ENCODE measurements around the gene SFXN1. TPM values are rescaled to one million over a fixed set of nuclear protein-coding genes. Genes with fewer than 3 reads are reported as not detected.
A peak's percentile ranks its signal among the peaks of the same experiment; 100 is the strongest.

The SFXN1 gene
- total RNA-seq, 1 experiment from 2014 or later = 187 TPM

DNA sequence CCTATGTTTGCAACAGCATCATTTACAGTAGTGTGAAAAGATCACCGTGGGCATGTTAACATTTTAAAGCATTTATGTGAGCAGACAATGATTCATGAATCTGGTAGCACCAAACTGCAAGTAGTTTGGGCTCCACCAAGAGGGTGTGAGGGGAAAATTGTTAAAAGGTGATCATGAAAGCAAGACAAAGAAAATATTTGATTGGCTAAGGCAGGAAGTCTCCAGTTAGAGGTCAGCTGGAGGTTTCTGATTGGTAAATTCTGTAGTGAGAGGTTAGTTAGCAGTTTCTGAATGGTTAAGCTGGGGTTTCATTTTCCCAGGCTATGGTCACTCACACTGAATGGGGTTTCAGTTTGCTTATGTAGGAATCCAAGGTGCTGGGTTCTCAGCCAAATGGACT lies 20.9 kb upstream of the SFXN1 start:
- H3K4me3 ChIP-seq = no peak overlapping the region
- H3K27me3 ChIP-seq = no peaks in the 10 kb centered on the region
- H3K4me1 ChIP-seq = peaks cover 18% of the 10 kb centered on the region
- no peaks in the 10 kb centered on the region; the same call in 1 of the 2 replicates for H3K9me3 ChIP-seq (replicated peaks)
- no peak overlapping the region for H3K27ac ChIP-seq
- no peaks in the 10 kb centered on the region for H3K36me3 ChIP-seq
- peak; percentile 43 to 71 for DNase-seq

DNA sequence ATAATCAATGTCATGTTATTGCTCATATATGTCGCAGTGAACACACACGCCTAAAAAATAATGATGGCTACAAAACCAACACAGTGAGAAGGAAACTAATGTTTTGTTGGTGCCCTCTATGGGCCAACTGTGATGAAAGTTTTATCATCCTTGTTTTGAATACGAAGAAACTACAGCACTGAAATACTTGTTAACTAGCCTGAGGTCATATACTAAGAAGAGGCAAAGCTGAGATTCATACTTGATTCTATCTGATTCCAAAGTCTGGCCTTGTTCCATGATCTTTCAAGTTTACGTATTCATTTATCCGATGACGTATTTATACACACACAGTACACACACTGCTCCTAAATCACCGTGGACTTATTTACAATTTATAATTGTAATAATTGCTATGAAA lies 18.2 kb upstream of the SFXN1 start:
- Histone ChIP-seq H3K27me3 (no peaks in the 10 kb centered on the region), H3K27ac (no peak overlapping the region), H3K36me3 (no peaks in the 10 kb centered on the region), H3K4me3 (no peak overlapping the region), H3K4me1 (peaks cover 18% of the 10 kb centered on the region), H3K9me3 (replicated peaks) (no peaks in the 10 kb centered on the region; the same call in 1 of the 2 replicates)
- peak in 1 of 2 experiments; percentile 80 for DNase-seq

DNA sequence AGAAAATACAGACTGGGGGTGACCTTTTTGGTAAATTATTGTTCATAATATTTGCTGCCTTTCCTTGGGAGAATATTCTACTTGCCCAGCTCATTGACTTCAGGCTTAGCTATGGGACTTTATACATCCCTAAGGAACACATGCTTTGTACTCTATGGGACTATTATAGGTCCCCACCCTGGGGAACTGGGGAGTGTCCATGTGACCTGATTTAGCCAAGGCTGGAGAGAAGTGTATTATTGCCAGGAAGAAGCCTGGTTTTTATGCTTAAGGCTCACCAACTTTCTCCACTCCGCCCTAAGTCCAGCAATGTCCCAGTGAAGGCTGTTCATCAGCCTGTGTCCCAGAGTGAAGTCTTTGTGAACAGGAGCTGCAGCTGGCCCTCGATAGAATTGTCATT lies 17.8 kb upstream of the SFXN1 start:
- Histone ChIP-seq H3K27me3 (no peaks in the 10 kb centered on the region), H3K27ac (no peak overlapping the region), H3K9me3 (replicated peaks) (no peaks in the 10 kb centered on the region), H3K4me1 (peaks cover 18% of the 10 kb centered on the region), H3K36me3 (no peaks in the 10 kb centered on the region), H3K4me3 (no peak overlapping the region)
- no peak for DNase-seq

DNA sequence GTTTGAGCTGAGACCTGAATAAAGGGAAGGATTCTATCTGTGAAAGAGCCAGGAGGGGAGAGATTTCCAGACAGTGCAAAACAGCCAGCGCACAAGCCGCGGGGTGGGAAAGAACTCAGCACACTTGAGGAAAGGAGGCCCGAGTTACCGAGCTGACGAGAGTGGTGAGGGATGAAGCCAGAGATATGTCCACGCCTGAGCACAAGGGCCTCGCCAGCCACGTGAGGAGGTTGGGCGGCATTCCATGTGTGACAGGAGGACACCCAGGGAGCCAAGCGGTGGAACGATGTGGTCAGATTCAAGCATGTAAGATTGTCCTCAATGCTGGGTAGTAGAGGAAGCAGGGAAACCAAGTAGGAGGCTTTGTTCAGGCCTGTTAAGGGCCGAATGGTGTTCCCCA lies 17.0 kb upstream of the SFXN1 start:
- H3K4me3 ChIP-seq = no peak overlapping the region

DNA sequence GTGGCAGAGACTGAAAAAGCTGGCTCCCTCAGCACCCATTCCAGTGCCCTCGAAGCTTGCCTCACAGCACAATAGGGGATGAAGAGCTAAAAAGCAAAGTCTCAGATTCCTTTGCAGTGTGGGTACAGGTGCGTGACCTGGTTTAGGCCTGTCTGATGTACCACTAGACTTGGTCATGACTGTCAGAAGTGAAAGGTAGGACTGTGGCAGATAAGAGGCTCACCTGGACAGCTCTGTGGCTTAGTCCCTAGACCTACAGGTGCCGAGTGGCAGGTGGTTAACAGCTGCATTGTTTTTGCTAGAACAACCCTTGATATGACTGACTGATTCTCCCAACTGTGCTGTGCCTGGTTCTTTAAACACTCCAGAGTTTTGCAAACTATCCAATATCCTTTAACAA lies 14.7 kb upstream of the SFXN1 start:
- H3K27ac ChIP-seq = no peak overlapping the region
- no peaks in the 10 kb centered on the region for H3K9me3 ChIP-seq (replicated peaks)
- H3K36me3 ChIP-seq = no peaks in the 10 kb centered on the region
- H3K4me1 ChIP-seq = peaks cover 4% of the 10 kb centered on the region; the same call in 1 of the 2 replicates
- H3K27me3 ChIP-seq = no peaks in the 10 kb centered on the region
- no peak overlapping the region for H3K4me3 ChIP-seq
- no peak for DNase-seq

More for the DNA sequence above, 17.0 kb upstream of the SFXN1 start:
- no peaks in the 10 kb centered on the region for H3K27me3 ChIP-seq
- DNase-seq = no peak
- peaks cover 13% of the 10 kb centered on the region; the same call in 1 of the 2 replicates for H3K4me1 ChIP-seq
- H3K36me3 ChIP-seq = no peaks in the 10 kb centered on the region
- no peaks in the 10 kb centered on the region for H3K9me3 ChIP-seq (replicated peaks)
- no peak overlapping the region for H3K27ac ChIP-seq

DNA sequence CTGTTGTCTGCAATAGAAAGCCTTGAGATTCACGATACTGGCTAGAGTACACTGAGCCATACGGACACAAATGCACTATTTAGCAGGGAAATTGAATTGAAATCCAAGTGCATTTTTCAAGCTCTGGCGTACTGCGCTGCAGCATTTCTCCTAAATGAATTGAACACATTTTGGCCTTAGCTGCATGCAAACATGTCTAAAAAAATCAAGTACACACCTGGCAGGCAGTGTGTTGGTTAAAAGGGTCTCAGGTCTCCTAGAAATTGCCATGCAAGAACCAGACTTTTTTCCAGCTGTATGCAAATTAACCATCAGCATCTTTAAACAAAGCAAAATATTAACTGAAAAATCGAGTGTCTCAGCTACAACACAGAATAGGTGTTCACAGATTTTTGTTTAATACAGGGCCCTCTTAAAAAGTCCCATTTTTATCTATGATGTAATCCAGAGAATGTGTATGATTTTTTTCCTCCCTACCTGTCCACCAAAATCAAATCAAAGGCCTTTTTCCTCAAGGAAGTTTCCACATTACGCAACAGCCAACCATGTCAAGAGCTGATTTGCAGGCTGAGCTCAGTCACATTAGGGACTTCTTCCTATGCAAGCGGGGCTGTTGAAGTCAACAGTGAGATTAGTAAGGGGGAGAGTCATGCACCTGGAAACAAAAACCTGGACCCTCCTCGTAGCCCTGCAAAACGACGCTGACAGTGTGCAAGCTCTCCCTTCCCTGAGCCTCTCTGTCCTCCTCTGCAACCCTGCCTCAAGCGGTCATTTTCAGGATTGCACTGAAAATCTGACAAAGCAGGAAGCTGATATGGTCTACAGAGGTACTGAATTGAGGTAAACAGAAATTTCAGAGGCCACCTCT lies 14.1 kb upstream of the SFXN1 start:
- Histone ChIP-seq H3K4me1 (peaks cover 4% of the 10 kb centered on the region; the same call in 1 of the 2 replicates), H3K27me3 (no peaks in the 10 kb centered on the region), H3K27ac (no peak overlapping the region), H3K9me3 (replicated peaks) (no peaks in the 10 kb centered on the region), H3K4me3 (no peak overlapping the region), H3K36me3 (no peaks in the 10 kb centered on the region)
- peak; percentile 50 to 80 for DNase-seq

DNA sequence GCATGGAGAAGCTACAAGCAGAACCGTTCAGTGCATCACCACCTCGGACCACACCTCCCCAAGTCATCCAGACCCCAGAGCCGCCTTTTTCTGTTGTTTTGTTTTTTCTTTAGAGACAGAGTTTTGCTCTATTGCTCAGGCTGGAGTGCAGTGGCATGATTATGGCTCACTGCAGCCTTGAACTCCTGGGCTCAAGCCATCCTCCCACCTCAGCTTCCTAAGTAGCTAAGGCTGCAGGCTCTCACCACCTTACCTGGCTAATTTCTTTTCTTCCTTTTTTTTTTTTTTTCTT lies 13.5 kb upstream of the SFXN1 start:
- no peaks in the 10 kb centered on the region for H3K27me3 ChIP-seq

DNA sequence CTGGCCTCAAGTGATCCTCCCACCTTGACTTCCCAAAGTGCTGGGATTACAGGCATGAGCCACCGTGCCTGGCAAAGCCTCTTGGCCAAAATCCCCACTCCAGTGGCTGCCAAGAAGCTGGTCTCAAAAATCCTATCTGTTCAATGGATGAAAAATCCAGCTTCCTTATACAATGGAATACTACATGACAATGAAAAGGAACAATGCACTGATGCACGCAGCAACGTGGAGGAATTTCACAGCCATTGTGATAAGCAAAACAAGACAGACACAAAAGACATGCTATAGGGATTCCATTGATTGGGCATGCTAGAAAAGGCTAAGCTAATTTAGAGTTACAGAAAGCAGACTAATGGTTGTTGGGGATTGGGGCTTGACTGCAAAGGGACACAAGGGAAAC lies 13.1 kb upstream of the SFXN1 start:
- H3K4me1 ChIP-seq = peaks cover 4% of the 10 kb centered on the region; the same call in 1 of the 2 replicates
- no peak overlapping the region for H3K27ac ChIP-seq
- H3K27me3 ChIP-seq = no peaks in the 10 kb centered on the region
- no peak for DNase-seq
- H3K9me3 ChIP-seq (replicated peaks) = no peaks in the 10 kb centered on the region
- no peak overlapping the region for H3K4me3 ChIP-seq
- no peaks in the 10 kb centered on the region for H3K36me3 ChIP-seq

More for the DNA sequence above, 13.5 kb upstream of the SFXN1 start:
- no peak for DNase-seq
- Histone ChIP-seq H3K9me3 (replicated peaks) (no peaks in the 10 kb centered on the region), H3K4me3 (no peak overlapping the region), H3K27ac (no peak overlapping the region), H3K4me1 (peaks cover 4% of the 10 kb centered on the region; the same call in 1 of the 2 replicates), H3K36me3 (no peaks in the 10 kb centered on the region)

DNA sequence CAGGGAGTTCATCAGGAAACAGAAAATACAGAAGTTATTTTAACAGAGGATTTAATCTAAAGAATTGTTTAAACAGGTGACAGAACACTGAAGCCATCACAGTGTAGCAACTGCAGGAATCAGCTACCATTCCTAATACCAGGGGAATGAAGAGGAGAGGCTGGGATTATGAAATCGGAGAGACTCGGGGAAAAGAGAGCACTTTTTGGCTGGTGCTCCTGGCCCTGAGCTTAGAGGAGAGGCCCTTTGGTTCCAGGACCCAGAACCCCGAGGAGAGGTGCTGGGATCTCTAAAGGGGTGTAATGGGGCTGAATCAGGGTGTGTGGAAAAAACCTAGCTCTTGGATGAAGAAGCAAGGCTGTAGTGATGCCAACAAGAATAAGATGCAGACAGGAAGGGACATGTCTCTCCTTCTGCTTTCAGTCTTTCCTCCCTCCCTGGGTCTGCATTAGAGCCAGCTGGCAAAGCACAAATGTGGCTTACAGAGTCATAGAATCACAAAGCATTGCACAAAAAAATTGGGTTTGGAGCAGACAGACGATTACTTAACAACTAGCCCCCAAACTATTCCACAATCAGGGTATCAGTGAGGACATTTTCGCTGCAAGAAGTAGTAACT lies 11.6 kb upstream of the SFXN1 start:
- Histone ChIP-seq H3K27ac (no peak overlapping the region), H3K27me3 (no peaks in the 10 kb centered on the region), H3K4me1 (peaks cover 7% of the 10 kb centered on the region; the same call in 1 of the 2 replicates), H3K9me3 (replicated peaks) (no peaks in the 10 kb centered on the region), H3K36me3 (no peaks in the 10 kb centered on the region), H3K4me3 (no peak overlapping the region)
- DNase-seq = no peak

DNA sequence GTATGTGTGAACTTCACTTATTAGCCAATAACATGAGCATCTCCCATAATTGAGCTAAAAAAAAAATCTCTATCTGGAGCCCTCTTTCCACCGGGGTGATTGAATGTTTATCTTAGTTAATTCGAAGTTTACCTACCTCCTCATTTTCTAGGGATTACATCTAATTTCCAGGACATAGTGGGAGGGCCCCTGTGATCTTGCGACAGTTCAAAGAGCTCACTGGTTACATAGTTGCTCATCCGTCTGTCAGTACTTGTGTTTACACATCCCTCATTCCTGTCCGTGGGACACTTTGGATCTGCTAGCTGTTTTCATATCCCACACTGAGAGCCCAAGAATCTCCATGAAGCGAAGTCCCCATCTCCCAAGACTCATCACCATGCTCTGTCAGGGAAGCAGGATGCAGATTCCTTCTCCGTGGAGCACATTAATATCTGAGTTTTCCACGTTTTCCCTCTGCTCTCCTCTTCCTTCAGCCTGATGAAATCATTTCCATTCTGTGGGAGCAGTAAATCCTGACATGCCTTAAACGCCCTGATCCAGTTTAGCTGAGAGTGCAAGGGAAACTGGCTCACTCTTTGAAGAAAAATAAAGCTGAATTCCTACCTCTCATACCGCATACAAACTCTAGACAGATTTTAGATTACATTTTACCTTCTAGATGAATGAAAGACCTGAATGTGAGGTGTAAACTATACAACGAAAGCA lies 10.2 kb upstream of the SFXN1 start:
- DNase-seq = no peak
- Histone ChIP-seq H3K4me1 (peaks cover 7% of the 10 kb centered on the region; the same call in 1 of the 2 replicates), H3K9me3 (replicated peaks) (no peaks in the 10 kb centered on the region), H3K36me3 (no peaks in the 10 kb centered on the region), H3K27ac (no peak overlapping the region), H3K27me3 (no peaks in the 10 kb centered on the region), H3K4me3 (no peak overlapping the region)

DNA sequence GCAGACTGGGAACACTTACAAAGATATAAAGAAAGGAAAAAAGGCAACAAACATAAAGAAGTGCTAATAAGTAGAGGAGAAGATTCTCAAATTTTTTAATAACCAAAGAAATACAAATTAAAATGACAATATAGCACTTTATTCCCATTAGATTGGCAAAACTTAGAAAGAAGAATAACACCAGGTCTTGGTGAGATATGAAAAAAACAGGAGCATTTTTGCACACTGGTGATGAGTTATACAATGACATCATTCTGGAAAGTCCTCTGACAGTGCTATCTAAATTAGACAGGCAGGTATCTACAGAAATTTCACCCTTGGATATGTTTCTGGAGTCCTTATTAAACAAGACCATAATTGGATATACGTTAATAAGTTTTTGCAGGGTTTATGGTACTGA lies 9.5 kb upstream of the SFXN1 start:
- H3K4me3 ChIP-seq = no peak overlapping the region
- H3K9me3 ChIP-seq (replicated peaks) = no peaks in the 10 kb centered on the region
- no peaks in the 10 kb centered on the region for H3K27me3 ChIP-seq
- peaks cover 7% of the 10 kb centered on the region; the same call in 1 of the 2 replicates for H3K4me1 ChIP-seq
- H3K27ac ChIP-seq = no peak overlapping the region
- no peak for DNase-seq
- H3K36me3 ChIP-seq = no peaks in the 10 kb centered on the region

DNA sequence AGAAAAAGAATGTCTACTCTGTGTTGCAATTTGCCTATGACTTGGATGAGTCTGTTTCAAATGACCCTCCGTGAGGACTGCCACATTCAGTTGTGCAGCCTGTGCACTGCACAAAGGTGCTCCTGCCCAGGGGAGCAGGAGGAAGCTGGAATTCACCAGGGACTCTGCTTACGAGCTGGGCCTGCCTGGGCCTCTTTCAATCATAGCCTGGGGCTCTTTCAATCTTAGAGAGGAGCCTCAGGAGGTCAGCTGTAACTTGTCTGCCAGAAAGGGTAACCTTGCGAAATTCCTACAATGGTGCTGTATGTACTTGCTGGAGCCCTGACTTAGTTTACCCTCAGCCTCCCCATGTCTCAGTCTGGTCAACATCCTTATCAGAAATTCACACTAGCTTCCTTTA lies 8.4 kb upstream of the SFXN1 start:
- Histone ChIP-seq H3K4me1 (peaks cover 7% of the 10 kb centered on the region; the same call in 1 of the 2 replicates), H3K9me3 (replicated peaks) (no peaks in the 10 kb centered on the region)
- DNase-seq = no peak

DNA sequence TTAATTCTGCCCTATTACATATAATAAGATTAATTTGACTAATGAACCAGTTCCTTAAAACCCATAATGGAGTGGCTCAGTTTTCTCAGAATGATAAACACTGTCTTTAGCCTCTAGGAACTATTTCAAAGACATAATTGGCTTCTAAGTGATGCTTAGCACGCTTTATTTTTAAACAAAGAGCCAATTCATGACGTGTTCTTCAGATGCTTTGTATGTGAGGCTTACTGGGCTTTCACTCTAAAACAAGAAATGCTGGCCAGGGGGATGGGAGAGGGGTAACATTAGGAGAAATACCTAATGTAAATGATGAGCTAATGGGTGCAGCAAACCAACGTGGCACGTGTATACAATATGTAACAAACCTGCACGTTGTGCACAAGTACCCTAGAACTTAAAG lies 7.6 kb upstream of the SFXN1 start:
- H3K36me3 ChIP-seq = no peaks in the 10 kb centered on the region
- no peak overlapping the region for H3K4me3 ChIP-seq
- H3K27me3 ChIP-seq = no peaks in the 10 kb centered on the region
- peaks cover 7% of the 10 kb centered on the region; the same call in 1 of the 2 replicates for H3K4me1 ChIP-seq
- DNase-seq = no peak
- no peaks in the 10 kb centered on the region for H3K9me3 ChIP-seq (replicated peaks)
- no peak overlapping the region for H3K27ac ChIP-seq

More for the DNA sequence above, 8.4 kb upstream of the SFXN1 start:
- Histone ChIP-seq H3K27ac (no peak overlapping the region), H3K36me3 (no peaks in the 10 kb centered on the region), H3K27me3 (no peaks in the 10 kb centered on the region), H3K4me3 (no peak overlapping the region)

DNA sequence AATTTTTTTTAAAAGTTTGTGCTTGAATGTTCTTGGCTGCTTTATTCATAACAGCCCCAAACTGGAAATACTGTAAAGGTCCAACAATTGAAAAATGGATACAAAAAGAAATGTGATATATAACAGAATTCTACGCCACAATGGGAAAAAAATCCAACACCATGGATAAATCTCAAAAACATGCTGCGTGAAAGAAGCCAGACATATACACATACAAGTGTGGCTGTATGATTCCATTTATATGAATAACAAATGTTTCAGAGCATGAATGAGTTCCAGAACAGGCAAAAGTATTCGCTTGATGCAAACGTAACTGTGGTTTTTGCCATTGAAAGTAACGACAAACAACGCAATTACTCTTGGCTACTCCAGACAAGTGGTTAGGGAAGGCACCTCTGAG lies 7.2 kb upstream of the SFXN1 start:
- Histone ChIP-seq H3K27ac (no peak overlapping the region), H3K4me3 (no peak overlapping the region), H3K36me3 (no peaks in the 10 kb centered on the region), H3K27me3 (no peaks in the 10 kb centered on the region), H3K9me3 (replicated peaks) (no peaks in the 10 kb centered on the region), H3K4me1 (peaks cover 7% of the 10 kb centered on the region; the same call in 1 of the 2 replicates)
- DNase-seq = no peak

DNA sequence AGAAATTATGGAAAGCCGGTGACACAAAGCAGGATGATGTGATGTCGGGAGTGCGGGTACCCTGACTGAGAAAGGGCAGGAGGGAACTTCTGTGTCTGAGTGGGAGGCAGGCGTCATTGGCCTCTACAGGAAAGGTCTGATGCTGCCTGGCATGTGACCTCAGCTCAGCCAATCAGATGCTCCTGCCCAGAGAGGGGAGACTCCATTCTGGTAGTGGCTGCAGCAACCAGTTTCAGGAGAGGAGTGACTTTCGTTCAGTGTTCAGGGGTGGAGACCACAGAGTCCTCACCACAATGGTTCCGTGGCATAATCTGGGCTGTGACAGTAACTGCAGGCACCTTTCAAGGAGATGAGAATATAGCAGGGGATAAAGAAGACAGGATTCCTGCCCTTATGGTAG lies 6.7 kb upstream of the SFXN1 start:
- DNase-seq = no peak
- Histone ChIP-seq H3K4me3 (no peak overlapping the region), H3K4me1 (peaks cover 3% of the 10 kb centered on the region; the same call in 1 of the 2 replicates), H3K9me3 (replicated peaks) (no peaks in the 10 kb centered on the region), H3K27ac (no peak overlapping the region), H3K36me3 (no peaks in the 10 kb centered on the region), H3K27me3 (no peaks in the 10 kb centered on the region)

Measured in SJCRH30 (cell line).